HepG2 (cell line): ENCODE results near the gene SESN2. TPM values are rescaled to one million over a fixed set of nuclear protein-coding genes. Genes with fewer than 3 reads are reported as not detected.

ENCODE experiments used
- ARID2 ChIP-seq: sonication (generic); formaldehyde crosslinking; IDR thresholded peaks from 2 replicates; pipeline ENCODE4 v1.8.1; 2022; ENCODE audit warnings: mild to moderate bottlenecking, missing genetic modification reagents, borderline replicate concordance
- CC2D1A ChIP-seq: sonication (generic); formaldehyde crosslinking; IDR thresholded peaks from 2 replicates; pipeline ENCODE4 v1.8.1; 2023; ENCODE audit warnings: mild to moderate bottlenecking, missing genetic modification reagents
- FOXP1 ChIP-seq, 2 experiments: fragments of 450-650 bp in 1 of 2; IDR thresholded peaks; 2 replicates each; pipeline ENCODE4 v1.6.1; 2017 to 2018; ENCODE audit warnings: antibody characterized with exemption in 1 of 2
- IRF2 ChIP-seq: IDR thresholded peaks from 2 replicates; pipeline ENCODE4 v1.6.1; 2018; ENCODE audit warnings: missing genetic modification reagents, missing compliant biosample characterization
- KDM4B ChIP-seq: sonication (generic); formaldehyde crosslinking; IDR thresholded peaks from 2 replicates; pipeline ENCODE4 v1.4.0; 2020; ENCODE audit warnings: missing genetic modification reagents
- MED8 ChIP-seq: sonication (generic); formaldehyde crosslinking; IDR thresholded peaks from 2 replicates; pipeline ENCODE4 v1.8.1; 2023; ENCODE audit warnings: mild to moderate bottlenecking, missing genetic modification reagents; ENCODE audit not compliant: insufficient replicate concordance
- MYNN ChIP-seq: sonication (generic); formaldehyde crosslinking; IDR thresholded peaks from 2 replicates; pipeline ENCODE4 v1.4.0; 2020; ENCODE audit warnings: mild to moderate bottlenecking, low read depth, missing genetic modification reagents
- RFX3 ChIP-seq: IDR thresholded peaks from 2 replicates; pipeline ENCODE4 v1.6.1; 2016; ENCODE audit warnings: missing biosample characterization, missing genetic modification reagents
- SOX6 ChIP-seq, 2 experiments: fragments of 450-650 bp in 1 of 2; sonication (generic) in 1 of 2; formaldehyde crosslinking in 1 of 2; IDR thresholded peaks; 2 replicates each; pipeline versions ENCODE4 v1.4.0 to v1.6.1; 2017 to 2020; ENCODE audit warnings: antibody characterized with exemption in 1 of 2, mild to moderate bottlenecking in 1 of 2, missing genetic modification reagents in 1 of 2
- TBX2 ChIP-seq: sonication (generic); formaldehyde crosslinking; IDR thresholded peaks from 2 replicates; pipeline ENCODE4 v1.5.0; 2020; ENCODE audit warnings: missing genetic modification reagents, mild to moderate bottlenecking, borderline replicate concordance
- ZMAT3 ChIP-seq: sonication (generic); formaldehyde crosslinking; conservative IDR thresholded peaks from 2 replicates; pipeline ENCODE4 v1.7.0; 2021; ENCODE audit warnings: missing genetic modification reagents
- ZNF180 ChIP-seq: sonication (generic); formaldehyde crosslinking; IDR thresholded peaks from 2 replicates; pipeline ENCODE4 v1.4.0; 2020; ENCODE audit warnings: low read depth, missing genetic modification reagents, borderline replicate concordance
- ZNF235 ChIP-seq: sonication (generic); formaldehyde crosslinking; IDR thresholded peaks from 2 replicates; pipeline ENCODE4 v1.8.1; 2023; ENCODE audit warnings: mild to moderate bottlenecking, missing genetic modification reagents, borderline replicate concordance
- ZNF441 ChIP-seq: sonication (generic); formaldehyde crosslinking; IDR thresholded peaks from 2 replicates; pipeline ENCODE4 v1.7.0; 2021; ENCODE audit warnings: missing genetic modification reagents, borderline replicate concordance
- ZNF446 ChIP-seq: sonication (generic); formaldehyde crosslinking; IDR thresholded peaks from 2 replicates; pipeline ENCODE4 v1.5.0; 2020; ENCODE audit warnings: mild to moderate bottlenecking, missing genetic modification reagents
- ZNF496 ChIP-seq: sonication (generic); formaldehyde crosslinking; IDR thresholded peaks from 2 replicates; pipeline ENCODE4 v1.8.1; 2023; ENCODE audit warnings: mild to moderate bottlenecking, moderate library complexity, missing genetic modification reagents; ENCODE audit not compliant: insufficient replicate concordance
- ZNF7 ChIP-seq: IDR thresholded peaks from 2 replicates; pipeline ENCODE4 v1.6.1; 2016; ENCODE audit warnings: missing biosample characterization, missing genetic modification reagents
- ZSCAN30 ChIP-seq: sonication (generic); formaldehyde crosslinking; IDR thresholded peaks from 2 replicates; pipeline ENCODE4 v1.5.0; 2020; ENCODE audit warnings: mild to moderate bottlenecking, missing genetic modification reagents
- polyA plus RNA-seq, 8 experiments: library from polyadenylated mRNA; depleted of rRNA in 3 of 8; stranded (reverse) in 7 of 8; unstranded in 1 of 8; fragments of >200 nt; fragmentation: Illumina TruSeq in 4 of 8; extraction: Trizol in 4 of 8; gene quantifications; 2 replicates each; pipeline versions ENCODE4 v1.2.1 to v1.2.3, GENCODE V29; 2011 to 2016; ENCODE audit warnings: low read depth in 4 of 8, missing spikeins in 1 of 8, mixed read lengths in 1 of 8; ENCODE audit not compliant: insufficient read depth in 1 of 8
- total RNA-seq, 5 experiments: library from RNA; depleted of rRNA; stranded (reverse); fragments of >200 nt; fragmentation: Illumina TruSeq; extraction: Trizol; gene quantifications; 2 replicates each; pipeline ENCODE4 v1.2.3, GENCODE V29; 2016; ENCODE audit warnings: low read depth in 1 of 5
- TF ChIP-seq, protein P1 (sequence below): sonication (generic); formaldehyde crosslinking; IDR thresholded peaks from 2 replicates; pipeline ENCODE4 v1.4.0; 2020; ENCODE audit warnings: low read depth, mild to moderate bottlenecking, missing genetic modification reagents
- TF ChIP-seq, protein P2 (sequence below): sonication (generic); formaldehyde crosslinking; IDR thresholded peaks from 2 replicates; pipeline ENCODE4 v1.4.0; 2020; ENCODE audit warnings: missing genetic modification reagents
- TF ChIP-seq, protein P3 (sequence below): sonication (generic); formaldehyde crosslinking; IDR thresholded peaks from 2 replicates; pipeline ENCODE4 v1.5.0; 2020; ENCODE audit warnings: mild to moderate bottlenecking, missing genetic modification reagents
- TF ChIP-seq, protein P4 (sequence below): sonication (generic); formaldehyde crosslinking; IDR thresholded peaks from 2 replicates; pipeline ENCODE4 v1.5.0; 2020; ENCODE audit warnings: mild to moderate bottlenecking, missing genetic modification reagents, borderline replicate concordance

Gene SESN2
- total and polyA plus RNA-seq, 2 of the 13 experiments (the other 11 are each of a cell fraction or from before 2014, with no cell fraction given) = 13.2 to 19.1 TPM

DNA sequence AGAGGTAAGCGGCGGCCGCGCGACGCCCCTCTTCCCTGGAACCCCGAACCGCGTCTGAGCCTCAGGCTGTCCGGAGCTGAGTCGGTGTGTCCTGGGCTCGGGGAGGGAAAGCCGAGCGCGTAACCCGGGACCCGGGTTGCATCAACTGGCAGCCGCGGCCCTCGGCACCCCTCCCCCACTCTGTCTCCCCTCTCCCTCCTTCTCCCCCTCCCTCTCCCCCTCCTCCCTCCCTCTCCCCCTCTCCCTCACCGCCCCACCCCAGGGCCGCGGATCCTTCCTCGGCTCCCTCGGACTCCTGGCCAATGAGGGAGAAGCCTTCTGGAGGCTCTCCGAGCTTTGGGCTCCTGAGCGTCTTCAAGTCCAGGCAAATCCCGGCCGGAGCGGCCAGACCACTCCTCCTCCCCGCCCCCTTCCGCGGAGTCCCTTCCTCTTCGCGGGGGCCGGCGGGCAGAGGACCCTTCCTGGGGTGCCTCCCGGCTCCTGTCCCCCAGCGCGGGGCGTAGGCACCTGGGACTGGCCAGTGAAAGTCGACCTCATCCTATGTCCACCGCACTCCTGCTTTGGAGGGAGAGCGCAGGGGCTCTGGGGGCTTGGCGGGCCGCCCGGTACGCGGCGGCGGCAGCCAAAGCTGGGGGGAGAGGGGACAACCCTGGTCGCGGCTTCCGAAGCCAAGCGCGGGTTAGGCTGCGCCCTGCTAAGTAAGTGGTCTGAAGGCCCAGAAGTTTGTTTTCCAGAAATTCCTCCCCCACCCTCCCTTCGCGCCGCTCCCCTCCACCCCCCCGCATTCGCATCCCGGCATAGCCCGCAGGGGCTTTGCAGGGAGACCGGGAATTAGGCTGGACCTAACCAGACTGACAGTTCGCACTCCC is 850 bp downstream of the SESN2 start (continued):
- TF ChIP-seq ZNF446 (no peak), RFX3 (CRISPR knock-in tag) (no peak), ZSCAN30 (CRISPR knock-in tag) (no peak), ZNF441 (CRISPR knock-in tag) (no peak), IRF2 (no peak), ARID2 (CRISPR knock-in tag) (no peak), ZNF235 (CRISPR knock-in tag) (no peak), KDM4B (no peak), SOX6 (IDR thresholded peaks at IDR 0.05) (no peak), SOX6 (CRISPR knock-in tag; IDR thresholded peaks at IDR 0.05) (0 out of 2 replicates have a peak, but pooled peaks have one; percentile 3), ZMAT3 (CRISPR knock-in tag) (no peak), ZNF496 (CRISPR knock-in tag) (no peak), CC2D1A (no peak), MYNN (no peak), MED8 (CRISPR knock-in tag) (no peak), FOXP1 (IDR thresholded peaks at IDR 0.05) (no peak), FOXP1 (CRISPR knock-in tag; IDR thresholded peaks at IDR 0.05) (no peak), TBX2 (no peak), ZNF7 (no peak), ZNF180 (CRISPR knock-in tag) (no peak)
- TF ChIP-seq, protein P1, sequence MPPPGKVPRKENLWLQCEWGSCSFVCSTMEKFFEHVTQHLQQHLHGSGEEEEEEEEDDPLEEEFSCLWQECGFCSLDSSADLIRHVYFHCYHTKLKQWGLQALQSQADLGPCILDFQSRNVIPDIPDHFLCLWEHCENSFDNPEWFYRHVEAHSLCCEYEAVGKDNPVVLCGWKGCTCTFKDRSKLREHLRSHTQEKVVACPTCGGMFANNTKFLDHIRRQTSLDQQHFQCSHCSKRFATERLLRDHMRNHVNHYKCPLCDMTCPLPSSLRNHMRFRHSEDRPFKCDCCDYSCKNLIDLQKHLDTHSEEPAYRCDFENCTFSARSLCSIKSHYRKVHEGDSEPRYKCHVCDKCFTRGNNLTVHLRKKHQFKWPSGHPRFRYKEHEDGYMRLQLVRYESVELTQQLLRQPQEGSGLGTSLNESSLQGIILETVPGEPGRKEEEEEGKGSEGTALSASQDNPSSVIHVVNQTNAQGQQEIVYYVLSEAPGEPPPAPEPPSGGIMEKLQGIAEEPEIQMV (CRISPR knock-in tag) = no peak
- TF ChIP-seq, protein P2, sequence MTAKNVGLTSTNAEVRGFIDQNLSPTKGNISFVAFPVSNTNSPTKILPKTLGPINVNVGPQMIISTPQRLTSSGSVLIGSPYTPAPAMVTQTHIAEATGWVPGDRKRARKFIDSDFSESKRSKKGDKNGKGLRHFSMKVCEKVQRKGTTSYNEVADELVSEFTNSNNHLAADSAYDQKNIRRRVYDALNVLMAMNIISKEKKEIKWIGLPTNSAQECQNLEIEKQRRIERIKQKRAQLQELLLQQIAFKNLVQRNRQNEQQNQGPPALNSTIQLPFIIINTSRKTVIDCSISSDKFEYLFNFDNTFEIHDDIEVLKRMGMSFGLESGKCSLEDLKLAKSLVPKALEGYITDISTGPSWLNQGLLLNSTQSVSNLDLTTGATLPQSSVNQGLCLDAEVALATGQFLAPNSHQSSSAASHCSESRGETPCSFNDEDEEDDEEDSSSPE = no peak
- TF ChIP-seq, protein P3, sequence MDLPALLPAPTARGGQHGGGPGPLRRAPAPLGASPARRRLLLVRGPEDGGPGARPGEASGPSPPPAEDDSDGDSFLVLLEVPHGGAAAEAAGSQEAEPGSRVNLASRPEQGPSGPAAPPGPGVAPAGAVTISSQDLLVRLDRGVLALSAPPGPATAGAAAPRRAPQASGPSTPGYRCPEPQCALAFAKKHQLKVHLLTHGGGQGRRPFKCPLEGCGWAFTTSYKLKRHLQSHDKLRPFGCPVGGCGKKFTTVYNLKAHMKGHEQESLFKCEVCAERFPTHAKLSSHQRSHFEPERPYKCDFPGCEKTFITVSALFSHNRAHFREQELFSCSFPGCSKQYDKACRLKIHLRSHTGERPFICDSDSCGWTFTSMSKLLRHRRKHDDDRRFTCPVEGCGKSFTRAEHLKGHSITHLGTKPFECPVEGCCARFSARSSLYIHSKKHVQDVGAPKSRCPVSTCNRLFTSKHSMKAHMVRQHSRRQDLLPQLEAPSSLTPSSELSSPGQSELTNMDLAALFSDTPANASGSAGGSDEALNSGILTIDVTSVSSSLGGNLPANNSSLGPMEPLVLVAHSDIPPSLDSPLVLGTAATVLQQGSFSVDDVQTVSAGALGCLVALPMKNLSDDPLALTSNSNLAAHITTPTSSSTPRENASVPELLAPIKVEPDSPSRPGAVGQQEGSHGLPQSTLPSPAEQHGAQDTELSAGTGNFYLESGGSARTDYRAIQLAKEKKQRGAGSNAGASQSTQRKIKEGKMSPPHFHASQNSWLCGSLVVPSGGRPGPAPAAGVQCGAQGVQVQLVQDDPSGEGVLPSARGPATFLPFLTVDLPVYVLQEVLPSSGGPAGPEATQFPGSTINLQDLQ = no peak
- TF ChIP-seq, protein P4, sequence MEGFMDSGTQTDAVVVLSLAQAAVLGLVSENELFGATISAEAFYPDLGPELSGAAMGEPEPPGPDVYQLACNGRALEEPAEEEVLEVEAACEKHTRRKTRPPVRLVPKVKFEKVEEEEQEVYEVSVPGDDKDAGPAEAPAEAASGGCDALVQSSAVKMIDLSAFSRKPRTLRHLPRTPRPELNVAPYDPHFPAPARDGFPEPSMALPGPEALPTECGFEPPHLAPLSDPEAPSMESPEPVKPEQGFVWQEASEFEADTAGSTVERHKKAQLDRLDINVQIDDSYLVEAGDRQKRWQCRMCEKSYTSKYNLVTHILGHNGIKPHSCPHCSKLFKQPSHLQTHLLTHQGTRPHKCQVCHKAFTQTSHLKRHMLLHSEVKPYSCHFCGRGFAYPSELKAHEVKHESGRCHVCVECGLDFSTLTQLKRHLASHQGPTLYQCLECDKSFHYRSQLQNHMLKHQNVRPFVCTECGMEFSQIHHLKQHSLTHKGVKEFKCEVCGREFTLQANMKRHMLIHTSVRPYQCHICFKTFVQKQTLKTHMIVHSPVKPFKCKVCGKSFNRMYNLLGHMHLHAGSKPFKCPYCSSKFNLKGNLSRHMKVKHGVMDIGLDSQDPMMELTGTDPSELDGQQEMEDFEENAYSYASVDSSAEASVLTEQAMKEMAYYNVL (CRISPR knock-in tag) = no peak
